NCI-H2227 treated with DMSO at 0.1 percent for 48 hours (cell line): Measurements from ENCODE around the gene RAB9A.

Experiments
- DNase-seq: peaks from one replicate; lab custom pipeline; 2025; lab: John Stamatoyannopoulos, UW

RAB9A gene

GRCh38 chrX:13748486-13748885 is 59.6 kb downstream of the RAB9A start:
- DNase-seq = no peak

- peak; percentile 58 for DNase-seq
Measured at GRCh38 chrX:13750204-13750603, 61.3 kb downstream of the RAB9A start.

GRCh38 chrX:13750812-13751211 is 61.9 kb downstream of the RAB9A start:
- no peak for DNase-seq

GRCh38 chrX:13752141-13752540 is 63.2 kb downstream of the RAB9A start:
- no peak for DNase-seq

GRCh38 chrX:13752646-13753045 is 63.7 kb downstream of the RAB9A start:
- no peak for DNase-seq

- no peak for DNase-seq
Measured at GRCh38 chrX:13754765-13755164, 65.8 kb downstream of the RAB9A start.

- DNase-seq = no peak
Measured at GRCh38 chrX:13755254-13755653, 66.3 kb downstream of the RAB9A start.

GRCh38 chrX:13756381-13756780 is 67.5 kb downstream of the RAB9A start:
- no peak for DNase-seq

GRCh38 chrX:13759152-13759718 is 70.3 kb downstream of the RAB9A start:
- no peak for DNase-seq
